Naive thymus-derived CD4-positive, alpha-beta T cell (primary cell): ENCODE results near the gene CCDC91. TPM values are rescaled to one million over a fixed set of nuclear protein-coding genes. Genes with fewer than 3 reads are reported as not detected.
A peak's percentile ranks its signal among the peaks of the same experiment; 100 is the strongest.

Source experiments
- ATAC-seq: fragments of 150-1000 bp; cut with Tn5 transposase; 2 replicates; pipeline ENCODE4 v1.10.0; 2021; ENCODE audit warnings: mild to moderate bottlenecking, moderate library complexity
- CTCF ChIA-PET: fragments of 350-600 bp; sonication (Branson Sonifier 250); formaldehyde crosslinking; loops from one replicate; lab custom pipeline; 2021; ENCODE audit warnings: antibody characterized with exemption; lab: Charles Lee
- POLR2A ChIA-PET: fragments of 350-600 bp; sonication (Branson Sonifier 250); formaldehyde crosslinking; loops from one replicate; lab custom pipeline; 2021; ENCODE audit warnings: antibody characterized with exemption, inconsistent platforms; lab: Charles Lee
- DNase-seq, 9 donors: peaks; one replicate each; pipeline versions ENCODE4 v3.0.0 to v3.0.0-alpha.2; 2020 to 2022; ENCODE audit warnings: mixed read lengths in 1 of 9
- H3K27ac ChIP-seq: one replicate; pipeline ENCODE4 v1.7.0; 2013; ENCODE audit warnings: mild to moderate bottlenecking, low read depth, low read length, moderate library complexity
- H3K27me3 ChIP-seq, 2 donors: one replicate each; pipeline ENCODE4 v1.7.0; 2013; ENCODE audit warnings: low read length in 2 of 2, mild to moderate bottlenecking in 2 of 2, moderate library complexity in 2 of 2; ENCODE audit not compliant: control insufficient read depth in 2 of 2, insufficient read depth in 2 of 2
- H3K36me3 ChIP-seq, 3 experiments: 1 replicate in 2 of 3; 2 replicates in 1 of 3; pipeline ENCODE4 v1.7.0; 2013; ENCODE audit warnings: low read length in 3 of 3, mild to moderate bottlenecking in 3 of 3, moderate library complexity in 1 of 3; ENCODE audit not compliant: insufficient read depth in 3 of 3, control insufficient read depth in 2 of 3
- H3K4me1 ChIP-seq, 2 donors: one replicate each; pipeline ENCODE4 v1.7.0; 2013; ENCODE audit warnings: low read length in 2 of 2, mild to moderate bottlenecking in 2 of 2, moderate library complexity in 1 of 2; ENCODE audit not compliant: control insufficient read depth in 2 of 2, insufficient read depth in 2 of 2
- H3K4me3 ChIP-seq: 2 replicates; pipeline ENCODE4 v1.7.0; 2013; ENCODE audit warnings: mild to moderate bottlenecking, low read length
- H3K9me3 ChIP-seq, 3 experiments: 1 replicate in 2 of 3; 2 replicates in 1 of 3; pipeline ENCODE4 v1.7.0; 2013; ENCODE audit warnings: low read length in 3 of 3; ENCODE audit not compliant: control insufficient read depth in 2 of 3
- H3K27ac Mint-ChIP-seq, 9 donors: one replicate each; pipeline ENCODE4 v1.8.0; 2020 to 2022; ENCODE audit warnings: mixed read lengths in 9 of 9, mild to moderate bottlenecking in 8 of 9, moderate library complexity in 5 of 9, inconsistent platforms in 2 of 9
- H3K27me3 Mint-ChIP-seq, 5 donors: one replicate each; pipeline ENCODE4 v1.8.0; 2021 to 2022; ENCODE audit warnings: mixed read lengths in 5 of 5, mild to moderate bottlenecking in 1 of 5
- H3K36me3 Mint-ChIP-seq, 5 donors: one replicate each; pipeline ENCODE4 v1.8.0; 2020 to 2022; ENCODE audit warnings: mixed read lengths in 5 of 5, mild to moderate bottlenecking in 3 of 5, inconsistent platforms in 1 of 5
- H3K4me1 Mint-ChIP-seq, 7 donors: one replicate each; pipeline ENCODE4 v1.8.0; 2020 to 2022; ENCODE audit warnings: mixed read lengths in 7 of 7, mild to moderate bottlenecking in 3 of 7, inconsistent platforms in 1 of 7
- H3K4me3 Mint-ChIP-seq, 10 donors: one replicate each; pipeline ENCODE4 v1.8.0; 2020 to 2022; ENCODE audit warnings: mild to moderate bottlenecking in 10 of 10, mixed read lengths in 10 of 10, moderate library complexity in 6 of 10, inconsistent platforms in 2 of 10
- H3K9me3 Mint-ChIP-seq, 11 donors: one replicate each; pipeline ENCODE4 v1.8.0; 2020 to 2022; ENCODE audit warnings: mixed read lengths in 11 of 11, mild to moderate bottlenecking in 4 of 11, inconsistent platforms in 1 of 11, moderate library complexity in 1 of 11
- intact Hi-C, 2 donors: fragments of 100-400 bp; cut with micrococcal nuclease; formaldehyde crosslinking; loops; one replicate each; pipeline ENCODE4 v1.15.1; 2023
- polyA plus RNA-seq, 2 donors: library from polyadenylated mRNA; unstranded; fragments of 300-500 nt; fragmentation: Illumina TruSeq; gene quantifications; one replicate each; pipeline ENCODE4 v1.2.3, GENCODE V29; 2021
- total RNA-seq, 6 experiments: library from RNA in 5 of 6; stranded (reverse) in 5 of 6; gene quantifications; 1 replicate in 5 of 6; 2 replicates in 1 of 6; pipeline ENCODE4 v1.2.3 and lab custom pipeline; 2021 to 2026

CCDC91 gene
- total and polyA plus RNA-seq, 7 experiments from 2014 or later: 20.2 to 105 (median 78.0) TPM

DNA sequence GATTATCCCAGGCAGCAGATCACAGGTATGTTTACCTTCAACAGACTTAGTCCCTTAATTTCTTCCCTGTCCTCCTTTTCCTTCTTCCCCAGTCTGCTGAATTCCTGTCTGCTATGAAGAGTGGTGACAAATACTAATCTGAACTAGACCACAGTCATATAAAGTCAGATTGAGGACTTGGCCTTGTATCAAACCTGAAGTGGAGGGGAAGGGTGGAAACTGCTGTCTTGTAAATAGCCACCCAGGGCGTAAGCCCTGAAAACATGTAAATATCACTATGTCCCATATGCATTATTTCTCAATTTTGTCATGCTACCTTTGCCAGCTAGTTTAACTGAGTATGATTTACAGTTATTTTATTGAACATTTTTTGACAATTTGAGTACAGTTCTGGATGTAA, 368.0 kb downstream of the CCDC91 start:
- intact Hi-C loops: no loop called here
- Histone ChIP-seq H3K36me3 (no peaks in the 10 kb centered on the region), H3K9me3 (no peaks in the 10 kb centered on the region), H3K27ac (no peak overlapping the region), H3K4me3 (no peak overlapping the region), H3K4me1 (no peaks in the 10 kb centered on the region), H3K27me3 (no peaks in the 10 kb centered on the region)
- peaks cover 0 to 52% (median 43%) of the 10 kb centered on the region in 5 donors for H3K36me3 Mint-ChIP-seq
- no peak overlapping the region for H3K27ac Mint-ChIP-seq
- no peaks in the 10 kb centered on the region for H3K27me3 Mint-ChIP-seq
- ChIA-PET POLR2A (no interaction called here), CTCF (no interaction called here)
- H3K9me3 Mint-ChIP-seq: peaks cover 0 to 3% (median 0%) of the 10 kb centered on the region in 11 donors
- peaks cover 0 to 3% (median 0%) of the 10 kb centered on the region in 7 donors for H3K4me1 Mint-ChIP-seq
- DNase-seq (no peak), ATAC-seq (no peak)
- no peak overlapping the region for H3K4me3 Mint-ChIP-seq

GRCh38 chr12:28563286-28563685, 373.0 kb downstream of the CCDC91 start:
- CTCF ChIA-PET: no interaction called here
- Mint-ChIP-seq H3K9me3 (peaks cover 0 to 3% (median 0%) of the 10 kb centered on the region in 11 donors), H3K36me3 (peaks cover 0 to 47% (median 32%) of the 10 kb centered on the region in 5 donors), H3K4me3 (no peak overlapping the region), H3K4me1 (no peaks in the 10 kb centered on the region), H3K27me3 (no peaks in the 10 kb centered on the region), H3K27ac (no peak overlapping the region)
- H3K9me3 ChIP-seq: no peaks in the 10 kb centered on the region
- H3K27me3 ChIP-seq: no peaks in the 10 kb centered on the region
- H3K4me1 ChIP-seq: no peaks in the 10 kb centered on the region
- POLR2A ChIA-PET: no interaction called here
- H3K27ac ChIP-seq: no peak overlapping the region
- intact Hi-C loops: no loop called here
- ATAC-seq (no peak), DNase-seq (no peak)
- no peak overlapping the region for H3K4me3 ChIP-seq
- H3K36me3 ChIP-seq: no peaks in the 10 kb centered on the region

DNA sequence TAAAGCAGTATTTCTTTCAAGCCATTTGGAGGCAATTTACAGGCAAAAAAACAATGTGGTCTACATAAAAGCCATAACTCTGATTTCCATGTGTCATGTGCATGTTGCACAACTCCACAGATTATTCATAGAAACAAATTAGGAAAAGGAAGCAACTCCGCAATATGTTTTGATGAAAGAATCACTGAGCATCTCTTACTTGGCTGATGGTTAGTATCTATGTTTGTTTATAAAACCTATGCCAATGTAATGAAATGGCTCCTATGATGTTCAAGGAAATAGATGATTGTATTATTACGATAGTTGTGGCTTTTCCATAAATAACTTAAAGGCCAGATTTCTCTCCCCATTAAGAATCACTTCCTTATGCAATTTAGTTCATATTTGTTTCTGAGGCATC, 373.7 kb downstream of the CCDC91 start:
- ATAC-seq (no peak), DNase-seq (no peak)
- Histone ChIP-seq H3K27ac (no peak overlapping the region), H3K9me3 (no peaks in the 10 kb centered on the region), H3K4me1 (no peaks in the 10 kb centered on the region), H3K27me3 (no peaks in the 10 kb centered on the region), H3K36me3 (no peaks in the 10 kb centered on the region), H3K4me3 (no peak overlapping the region)
- H3K9me3 Mint-ChIP-seq: peaks cover 0 to 3% (median 0%) of the 10 kb centered on the region in 11 donors
- ChIA-PET CTCF (no interaction called here), POLR2A (no interaction called here)
- no peak overlapping the region for H3K4me3 Mint-ChIP-seq
- intact Hi-C loops: no loop called here
- H3K4me1 Mint-ChIP-seq: no peaks in the 10 kb centered on the region
- H3K36me3 Mint-ChIP-seq: peaks cover 0 to 44% (median 29%) of the 10 kb centered on the region in 5 donors
- H3K27me3 Mint-ChIP-seq: no peaks in the 10 kb centered on the region
- no peak overlapping the region for H3K27ac Mint-ChIP-seq

DNA sequence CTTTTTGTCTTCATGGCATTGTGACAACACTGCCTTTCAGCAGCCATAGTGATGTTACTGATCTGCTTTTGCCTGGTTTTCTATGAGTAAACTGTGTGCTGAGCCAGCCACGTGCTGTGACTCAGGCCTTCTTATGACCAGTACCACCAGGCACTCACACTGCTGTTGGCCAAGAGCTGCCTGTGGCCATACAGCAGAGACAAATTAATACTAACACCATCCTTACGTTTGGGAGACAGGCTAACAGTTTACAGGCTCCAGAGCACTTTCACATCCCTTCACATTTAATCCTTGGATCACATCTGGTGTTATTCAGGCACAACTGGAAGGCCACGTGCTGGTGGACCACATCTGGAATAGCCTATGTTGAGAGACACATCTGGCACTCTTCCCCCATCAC, 377.9 kb downstream of the CCDC91 start:
- Mint-ChIP-seq H3K27me3 (no peaks in the 10 kb centered on the region), H3K4me1 (no peaks in the 10 kb centered on the region), H3K36me3 (peaks cover 0 to 35% (median 10%) of the 10 kb centered on the region in 5 donors), H3K27ac (peak overlapping the region in 1 of 9 donors; percentile 9), H3K4me3 (no peak overlapping the region), H3K9me3 (peaks cover 0 to 3% (median 0%) of the 10 kb centered on the region in 11 donors)
- ChIA-PET POLR2A (no interaction called here), CTCF (no interaction called here)
- Histone ChIP-seq H3K9me3 (no peaks in the 10 kb centered on the region), H3K36me3 (no peaks in the 10 kb centered on the region), H3K27me3 (no peaks in the 10 kb centered on the region), H3K4me3 (no peak overlapping the region), H3K4me1 (no peaks in the 10 kb centered on the region), H3K27ac (no peak overlapping the region)
- DNase-seq (no peak), ATAC-seq (no peak)
- intact Hi-C loops: no loop called here

DNA sequence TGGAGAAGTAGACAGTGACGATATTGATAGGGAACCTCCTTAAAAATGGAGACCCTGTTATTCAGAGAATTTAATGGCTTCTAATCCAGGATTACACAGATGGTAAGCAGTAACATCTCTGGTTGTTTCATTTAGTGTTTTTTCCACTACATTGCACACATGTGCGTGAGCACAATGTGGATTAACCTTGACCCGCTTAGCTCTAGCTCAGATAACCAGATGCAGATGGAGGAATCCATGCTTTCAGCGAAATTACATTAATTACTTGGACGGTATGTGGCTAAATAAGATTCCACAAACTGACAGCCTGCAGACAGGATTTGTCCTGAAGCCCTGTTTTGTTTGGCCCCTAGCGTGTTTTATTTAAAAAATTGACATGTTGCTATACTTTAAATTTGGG, 378.4 kb downstream of the CCDC91 start:
- H3K27ac ChIP-seq: no peak overlapping the region
- peaks cover 0 to 34% (median 4%) of the 10 kb centered on the region in 5 donors for H3K36me3 Mint-ChIP-seq
- no peak overlapping the region for H3K27ac Mint-ChIP-seq
- no peaks in the 10 kb centered on the region for H3K27me3 Mint-ChIP-seq
- intact Hi-C loops: no loop called here
- H3K4me1 Mint-ChIP-seq: no peaks in the 10 kb centered on the region
- POLR2A ChIA-PET: no interaction called here
- no peak for DNase-seq
- no peak overlapping the region for H3K4me3 ChIP-seq
- CTCF ChIA-PET: no interaction called here
- no peaks in the 10 kb centered on the region for H3K9me3 ChIP-seq
- no peaks in the 10 kb centered on the region for H3K36me3 ChIP-seq
- no peaks in the 10 kb centered on the region for H3K27me3 ChIP-seq
- no peaks in the 10 kb centered on the region for H3K4me1 ChIP-seq
- peaks cover 0 to 3% (median 0%) of the 10 kb centered on the region in 11 donors for H3K9me3 Mint-ChIP-seq
- no peak overlapping the region for H3K4me3 Mint-ChIP-seq
- ATAC-seq: no peak

- H3K27ac ChIP-seq: no peak overlapping the region
- intact Hi-C loops: no loop called here
- Mint-ChIP-seq H3K27me3 (no peaks in the 10 kb centered on the region), H3K9me3 (peaks cover 0 to 6% (median 0%) of the 10 kb centered on the region in 11 donors), H3K4me1 (no peaks in the 10 kb centered on the region), H3K4me3 (no peak overlapping the region), H3K36me3 (peaks cover 0 to 38% (median 4%) of the 10 kb centered on the region in 5 donors), H3K27ac (no peak overlapping the region)
- ChIA-PET POLR2A (no interaction called here), CTCF (no interaction called here)
- no peaks in the 10 kb centered on the region for H3K4me1 ChIP-seq
- no peak for DNase-seq
- no peaks in the 10 kb centered on the region for H3K27me3 ChIP-seq
- ATAC-seq: no peak
- H3K4me3 ChIP-seq: no peak overlapping the region
- H3K9me3 ChIP-seq: no peaks in the 10 kb centered on the region
- H3K36me3 ChIP-seq: no peaks in the 10 kb centered on the region
These were observed 379.6 kb downstream of the CCDC91 start for GRCh38 chr12:28569698-28570411.

- POLR2A ChIA-PET: no interaction called here
- Histone ChIP-seq H3K4me3 (no peak overlapping the region), H3K9me3 (no peaks in the 10 kb centered on the region), H3K27ac (no peak overlapping the region), H3K4me1 (no peaks in the 10 kb centered on the region), H3K27me3 (no peaks in the 10 kb centered on the region), H3K36me3 (no peaks in the 10 kb centered on the region)
- DNase-seq (no peak), ATAC-seq (no peak)
- intact Hi-C loops: no loop called here
- Mint-ChIP-seq H3K36me3 (peaks cover 0 to 33% (median 0%) of the 10 kb centered on the region in 5 donors), H3K4me1 (no peaks in the 10 kb centered on the region), H3K27me3 (no peaks in the 10 kb centered on the region), H3K4me3 (no peak overlapping the region), H3K9me3 (peaks cover 0 to 6% (median 0%) of the 10 kb centered on the region in 11 donors), H3K27ac (no peak overlapping the region)
- CTCF ChIA-PET: no interaction called here
These were observed 380.6 kb downstream of the CCDC91 start for GRCh38 chr12:28570811-28571210.
